OCI-LY3 (cell line): ENCODE measurements around the gene PHC2.
A peak's percentile ranks its signal among the peaks of the same experiment; 100 is the strongest.

ENCODE experiments used
- H2AFZ ChIP-seq: fragments of 200-600, 300-600 bp; shearing (Covaris generic); 2 replicates; pipeline ENCODE4 v1.6.0; 2014; ENCODE audit warnings: antibody characterized with exemption, low read depth, low read length
- H3K27ac ChIP-seq: fragments of 200-600, 300-600 bp; sonication (generic); 2 replicates; pipeline ENCODE4 v1.5.1; 2014; ENCODE audit warnings: mild to moderate bottlenecking, low read length, moderate library complexity, mixed read lengths
- H3K27me3 ChIP-seq: fragments of 200-600, 300-600 bp; sonication (generic); 2 replicates; pipeline ENCODE4 v1.6.1; 2014; ENCODE audit warnings: low read depth, low read length, mixed read lengths
- H3K36me3 ChIP-seq: fragments of 200-600, 300-600 bp; sonication (generic); replicated peaks from 2 replicates; pipeline ENCODE3; 2014; ENCODE audit warnings: low read depth, low read length, mixed read lengths
- H3K4me1 ChIP-seq: fragments of 300-600, 200-600 bp; sonication (generic); 2 replicates; pipeline ENCODE4 v1.6.1; 2014; ENCODE audit warnings: low read length, mixed read lengths
- H3K4me2 ChIP-seq: fragments of 200-600, 300-600 bp; sonication (generic); 2 replicates; pipeline ENCODE4 v1.6.1; 2014; ENCODE audit warnings: low read length, mixed read lengths
- H3K4me3 ChIP-seq: fragments of 300-600, 200-600 bp; sonication (generic); 2 replicates; pipeline ENCODE4 v1.5.1; 2014; ENCODE audit warnings: antibody characterized with exemption, mild to moderate bottlenecking, low read length, moderate library complexity
- H3K79me2 ChIP-seq: fragments of 300-600, 200-600 bp; shearing (Covaris generic); 2 replicates; pipeline ENCODE4 v1.6.1; 2014; ENCODE audit warnings: mild to moderate bottlenecking, low read length, mixed read lengths
- H3K9ac ChIP-seq: fragments of 300-600, 200-600 bp; shearing (Covaris generic); 2 replicates; pipeline ENCODE4 v1.6.0; 2014; ENCODE audit warnings: mild to moderate bottlenecking, low read length, moderate library complexity
- H3K9me3 ChIP-seq: fragments of 200-600, 300-600 bp; shearing (Covaris generic); 2 replicates; pipeline ENCODE4 v1.6.1; 2014; ENCODE audit warnings: low read length, mixed read lengths; ENCODE audit not compliant: insufficient read depth
- H4K20me1 ChIP-seq: fragments of 200-600, 300-600 bp; sonication (generic); 2 replicates; pipeline ENCODE4 v1.6.1; 2016; ENCODE audit warnings: low read length, mixed read lengths; ENCODE audit not compliant: insufficient read depth
- CTCF ChIP-seq: fragments of 200-600, 300-600 bp; sonication (generic); IDR thresholded peaks from 2 replicates; pipeline ENCODE4 v1.5.1; 2014; ENCODE audit warnings: antibody characterized with exemption, low read length, low read depth
- EZH2phosphoT487 ChIP-seq: fragments of 200-600 bp; shearing (Covaris generic); IDR thresholded peaks from 2 replicates; pipeline ENCODE4 v1.6.1; 2018; ENCODE audit warnings: antibody characterized with exemption, mixed run types, low read depth

The PHC2 gene

GRCh38 chr1:33430692-33431593, at the start of gene PHC2:
PHC2 (minus strand) TSS chr1:33431095; CDS start chr1:33375539, 55,556 bp downstream.
- Histone ChIP-seq H3K27me3 (peaks cover 41% of the 10 kb centered on the region), H4K20me1 (no peaks in the 10 kb centered on the region), H3K4me1 (peaks cover 5% of the 10 kb centered on the region), H2AFZ (no peak within 1 kb of the TSS), H3K9ac (no peak within 1 kb of the TSS), H3K79me2 (no peaks in the 10 kb centered on the region), H3K4me3 (no peak within 1 kb of the TSS), H3K27ac (no peak within 1 kb of the TSS), H3K36me3 (no peaks in the 10 kb centered on the region), H3K9me3 (no peaks in the 10 kb centered on the region), H3K4me2 (no peak within 1 kb of the TSS)
- TF ChIP-seq CTCF, result no peak
- no peak for TF ChIP-seq EZH2phosphoT487

- H3K27me3 ChIP-seq, result no peaks in the 10 kb centered on the region
- no peaks in the 10 kb centered on the region for H4K20me1 ChIP-seq
- peaks cover 3% of the 10 kb centered on the region; the same call in 1 of the 2 replicates for H3K4me1 ChIP-seq
- H2AFZ ChIP-seq, result no peak overlapping the region
- no peaks in the 10 kb centered on the region for H3K79me2 ChIP-seq
- no peak overlapping the region for H3K9ac ChIP-seq
- no peaks in the 10 kb centered on the region for H3K36me3 ChIP-seq
- H3K9me3 ChIP-seq, result no peaks in the 10 kb centered on the region
- no peak overlapping the region for H3K27ac ChIP-seq
- no peak overlapping the region for H3K4me3 ChIP-seq
- no peak overlapping the region for H3K4me2 ChIP-seq
- TF ChIP-seq EZH2phosphoT487, result no peak
Observed at GRCh38 chr1:33477451-33477850, 46.6 kb upstream of the PHC2 start.

GRCh38 chr1:33473900-33474299, 43.0 kb upstream of the PHC2 start:
- no peaks in the 10 kb centered on the region for H4K20me1 ChIP-seq
- no peaks in the 10 kb centered on the region for H3K79me2 ChIP-seq
- H3K36me3 ChIP-seq, result no peaks in the 10 kb centered on the region
- no peak overlapping the region for H2AFZ ChIP-seq
- no peak overlapping the region for H3K9ac ChIP-seq
- H3K9me3 ChIP-seq, result no peaks in the 10 kb centered on the region
- no peaks in the 10 kb centered on the region for H3K27me3 ChIP-seq
- H3K4me1 ChIP-seq, result peaks cover 14% of the 10 kb centered on the region
- no peak overlapping the region for H3K4me3 ChIP-seq
- TF ChIP-seq CTCF (no peak), EZH2phosphoT487 (no peak)
- no peak overlapping the region for H3K4me2 ChIP-seq
- no peak overlapping the region for H3K27ac ChIP-seq

- H3K4me3 ChIP-seq, result peak within 1 kb of the TSS; percentile 100
- no peaks in the 10 kb centered on the region for H3K79me2 ChIP-seq
- no peaks in the 10 kb centered on the region for H3K27me3 ChIP-seq
- H2AFZ ChIP-seq, result peak within 1 kb of the TSS; percentile 91
- H3K4me1 ChIP-seq, result peaks cover 14% of the 10 kb centered on the region
- H3K27ac ChIP-seq, result no peak within 1 kb of the TSS
- no peaks in the 10 kb centered on the region for H3K36me3 ChIP-seq
- peak within 1 kb of the TSS; percentile 89 for H3K9ac ChIP-seq
- peak within 1 kb of the TSS; percentile 86 for H3K4me2 ChIP-seq
- no peaks in the 10 kb centered on the region for H4K20me1 ChIP-seq
- H3K9me3 ChIP-seq, result no peaks in the 10 kb centered on the region
- TF ChIP-seq CTCF (no peak), EZH2phosphoT487 (no peak)
Observed at GRCh38 chr1:33472269-33472980, 41.5 kb upstream of the PHC2 start, which contains the start of gene ZSCAN20. ZSCAN20 (plus strand) TSS chr1:33472645; CDS start chr1:33479289, 6,644 bp downstream.
